HEK293 (cell line): ENCODE results near the gene CTCFL.
"Not testable (repeated sequence)": the region's sequence is repeated elsewhere in the genome, so short reads cannot be mapped to it uniquely, and the experiment has no call there.

Source experiments
- CTCF ChIA-PET: fragments of 350-600 bp; formaldehyde crosslinking; extraction: SDS; loops from one replicate; lab custom pipeline; 2021; ENCODE audit warnings: antibody characterized with exemption; lab: Yijun Ruan, JAX
- POLR2A ChIA-PET: fragments of 300-600 bp; formaldehyde crosslinking; extraction: SDS; loops from one replicate; lab custom pipeline; 2020; ENCODE audit warnings: antibody characterized with exemption, inconsistent platforms; lab: Yijun Ruan, JAX
- H3K27ac ChIP-seq: fragments of 200-500 bp; sonication (Bioruptor generic); 2 replicates; pipeline ENCODE4 v1.5.1; 2014; ENCODE audit warnings: low read depth, low read length, control low read depth, inconsistent platforms; ENCODE audit errors: extremely low read depth
- H3K36me3 ChIP-seq, 2 experiments: fragments of 200-500 bp in 1 of 2; sonication (Bioruptor generic) in 1 of 2; 1 replicate in 1 of 2; 2 replicates in 1 of 2; pipeline ENCODE4 v1.5.1; 2014 to 2017; ENCODE audit warnings: inconsistent platforms in 2 of 2, low read length in 2 of 2; ENCODE audit not compliant: control insufficient read depth in 2 of 2, insufficient read depth in 1 of 2
- H3K4me1 ChIP-seq: fragments of 200-500 bp; sonication (Bioruptor generic); 2 replicates; pipeline ENCODE4 v1.5.1; 2014; ENCODE audit warnings: mild to moderate bottlenecking, low read length, inconsistent platforms; ENCODE audit not compliant: control insufficient read depth, insufficient read depth
- H3K4me3 ChIP-seq: 2 replicates; pipeline ENCODE4 v1.5.1; 2011; ENCODE audit warnings: low read depth, mild to moderate bottlenecking, control low read depth, low read length, moderate library complexity
- H3K9me3 ChIP-seq: fragments of 200-500 bp; sonication (Bioruptor generic); 2 replicates; pipeline ENCODE4 v1.5.1; 2014; ENCODE audit warnings: low read depth, low read length, inconsistent platforms; ENCODE audit not compliant: control insufficient read depth, insufficient read depth
- HOXD13 ChIP-seq: sonication (generic); formaldehyde crosslinking; IDR thresholded peaks from 2 replicates; pipeline ENCODE4 v1.8.0; 2022; ENCODE audit warnings: missing genetic modification reagents, borderline replicate concordance
- KLF10 ChIP-seq: fragments of 450-650 bp; IDR thresholded peaks from 2 replicates; pipeline ENCODE4 v1.5.1; 2018; ENCODE audit warnings: missing biosample characterization, mild to moderate bottlenecking, missing genetic modification characterization
- OSR2 ChIP-seq: fragments of 450-650 bp; formaldehyde crosslinking; IDR thresholded peaks from 2 replicates; pipeline ENCODE4 v1.5.1; 2016; ENCODE audit warnings: missing biosample characterization, missing genetic modification characterization
- PRDM1 ChIP-seq: fragments of 450-650 bp; formaldehyde crosslinking; IDR thresholded peaks from 2 replicates; pipeline ENCODE4; 2016; ENCODE audit warnings: missing biosample characterization, missing genetic modification characterization
- ZNF157 ChIP-seq: fragments of 450-650 bp; formaldehyde crosslinking; IDR thresholded peaks from 2 replicates; pipeline ENCODE4 v1.5.1; 2016; ENCODE audit warnings: missing biosample characterization, missing genetic modification characterization
- ZNF2 ChIP-seq: fragments of 450-650 bp; formaldehyde crosslinking; IDR thresholded peaks from 2 replicates; pipeline ENCODE4 v1.5.1; 2016; ENCODE audit warnings: missing biosample characterization, missing genetic modification characterization
- ZNF48 ChIP-seq: fragments of 450-650 bp; formaldehyde crosslinking; IDR thresholded peaks from 2 replicates; pipeline ENCODE4 v1.5.1; 2016; ENCODE audit warnings: missing biosample characterization, missing genetic modification characterization
- ZNF670 ChIP-seq: fragments of 450-650 bp; formaldehyde crosslinking; IDR thresholded peaks from 2 replicates; pipeline ENCODE4 v1.5.1; 2016; ENCODE audit warnings: missing biosample characterization, missing genetic modification characterization, low read depth
- ZNF701 ChIP-seq: fragments of 450-650 bp; formaldehyde crosslinking; IDR thresholded peaks from 2 replicates; pipeline ENCODE4 v1.5.1; 2016; ENCODE audit warnings: missing biosample characterization, missing genetic modification characterization
- ZNF785 ChIP-seq: fragments of 450-650 bp; formaldehyde crosslinking; IDR thresholded peaks from 2 replicates; pipeline ENCODE4 v1.5.1; 2016; ENCODE audit warnings: missing biosample characterization, missing genetic modification characterization
- ZNF792 ChIP-seq: fragments of 450-650 bp; formaldehyde crosslinking; IDR thresholded peaks from 2 replicates; pipeline ENCODE4 v1.5.1; 2016; ENCODE audit warnings: missing biosample characterization, missing genetic modification characterization
- ZSCAN23 ChIP-seq: fragments of 450-650 bp; formaldehyde crosslinking; IDR thresholded peaks from 2 replicates; pipeline ENCODE4 v1.5.1; 2016; ENCODE audit warnings: missing biosample characterization, missing genetic modification characterization
- TF ChIP-seq, protein P1 (sequence below): fragments of 450-650 bp; formaldehyde crosslinking; IDR thresholded peaks from 2 replicates; pipeline ENCODE4 v1.5.1; 2016; ENCODE audit warnings: missing biosample characterization, missing genetic modification characterization, borderline replicate concordance
- TF ChIP-seq, protein P2 (sequence below): fragments of 450-650 bp; formaldehyde crosslinking; IDR thresholded peaks from 2 replicates; pipeline ENCODE4 v1.5.1; 2016; ENCODE audit warnings: missing biosample characterization, missing genetic modification characterization

CTCFL gene

GRCh38 chr20:57513199-57513598 lies 11.7 kb downstream of the CTCFL start:
- Histone ChIP-seq H3K9me3 (no peaks in the 10 kb centered on the region), H3K27ac (no peak overlapping the region), H3K4me3 (no peak overlapping the region), H3K4me1 (no peaks in the 10 kb centered on the region), H3K36me3 (no peaks in the 10 kb centered on the region)
- TF ChIP-seq ZNF701 (no peak), PRDM1 (tag by site-specific recombination) (no peak), ZNF670 (tag by site-specific recombination) (no peak), ZNF785 (tag by site-specific recombination) (no peak), ZNF2 (tag by site-specific recombination) (no peak)
- TF ChIP-seq, protein P1, sequence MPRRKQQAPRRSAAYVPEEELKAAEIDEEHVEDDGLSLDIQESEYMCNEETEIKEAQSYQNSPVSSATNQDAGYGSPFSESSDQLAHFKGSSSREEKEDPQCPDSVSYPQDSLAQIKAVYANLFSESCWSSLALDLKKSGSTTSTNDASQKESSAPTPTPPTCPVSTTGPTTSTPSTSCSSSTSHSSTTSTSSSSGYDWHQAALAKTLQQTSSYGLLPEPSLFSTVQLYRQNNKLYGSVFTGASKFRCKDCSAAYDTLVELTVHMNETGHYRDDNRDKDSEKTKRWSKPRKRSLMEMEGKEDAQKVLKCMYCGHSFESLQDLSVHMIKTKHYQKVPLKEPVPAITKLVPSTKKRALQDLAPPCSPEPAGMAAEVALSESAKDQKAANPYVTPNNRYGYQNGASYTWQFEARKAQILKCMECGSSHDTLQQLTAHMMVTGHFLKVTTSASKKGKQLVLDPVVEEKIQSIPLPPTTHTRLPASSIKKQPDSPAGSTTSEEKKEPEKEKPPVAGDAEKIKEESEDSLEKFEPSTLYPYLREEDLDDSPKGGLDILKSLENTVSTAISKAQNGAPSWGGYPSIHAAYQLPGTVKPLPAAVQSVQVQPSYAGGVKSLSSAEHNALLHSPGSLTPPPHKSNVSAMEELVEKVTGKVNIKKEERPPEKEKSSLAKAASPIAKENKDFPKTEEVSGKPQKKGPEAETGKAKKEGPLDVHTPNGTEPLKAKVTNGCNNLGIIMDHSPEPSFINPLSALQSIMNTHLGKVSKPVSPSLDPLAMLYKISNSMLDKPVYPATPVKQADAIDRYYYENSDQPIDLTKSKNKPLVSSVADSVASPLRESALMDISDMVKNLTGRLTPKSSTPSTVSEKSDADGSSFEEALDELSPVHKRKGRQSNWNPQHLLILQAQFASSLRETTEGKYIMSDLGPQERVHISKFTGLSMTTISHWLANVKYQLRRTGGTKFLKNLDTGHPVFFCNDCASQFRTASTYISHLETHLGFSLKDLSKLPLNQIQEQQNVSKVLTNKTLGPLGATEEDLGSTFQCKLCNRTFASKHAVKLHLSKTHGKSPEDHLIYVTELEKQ (tag by site-specific recombination): no peak
- TF ChIP-seq, protein P2, sequence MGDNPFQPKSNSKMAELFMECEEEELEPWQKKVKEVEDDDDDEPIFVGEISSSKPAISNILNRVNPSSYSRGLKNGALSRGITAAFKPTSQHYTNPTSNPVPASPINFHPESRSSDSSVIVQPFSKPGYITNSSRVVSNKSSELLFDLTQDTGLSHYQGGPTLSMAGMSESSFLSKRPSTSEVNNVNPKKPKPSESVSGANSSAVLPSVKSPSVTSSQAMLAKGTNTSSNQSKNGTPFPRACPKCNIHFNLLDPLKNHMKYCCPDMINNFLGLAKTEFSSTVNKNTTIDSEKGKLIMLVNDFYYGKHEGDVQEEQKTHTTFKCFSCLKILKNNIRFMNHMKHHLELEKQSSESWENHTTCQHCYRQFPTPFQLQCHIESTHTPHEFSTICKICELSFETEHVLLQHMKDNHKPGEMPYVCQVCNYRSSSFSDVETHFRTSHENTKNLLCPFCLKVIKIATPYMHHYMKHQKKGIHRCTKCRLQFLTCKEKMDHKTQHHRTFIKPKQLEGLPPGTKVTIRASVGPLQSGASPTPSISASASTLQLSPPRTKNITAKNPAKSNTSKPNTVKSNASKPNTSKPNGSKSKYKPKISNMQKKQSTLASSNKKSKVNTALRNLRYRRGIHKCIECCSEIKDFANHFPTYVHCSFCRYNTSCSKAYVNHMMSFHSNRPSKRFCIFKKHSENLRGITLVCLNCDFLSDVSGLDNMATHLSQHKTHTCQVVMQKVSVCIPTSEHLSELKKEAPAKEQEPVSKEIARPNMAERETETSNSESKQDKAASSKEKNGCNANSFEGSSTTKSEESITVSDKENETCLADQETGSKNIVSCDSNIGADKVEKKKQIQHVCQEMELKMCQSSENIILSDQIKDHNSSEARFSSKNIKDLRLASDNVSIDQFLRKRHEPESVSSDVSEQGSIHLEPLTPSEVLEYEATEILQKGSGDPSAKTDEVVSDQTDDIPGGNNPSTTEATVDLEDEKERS (tag by site-specific recombination): no peak
- CTCF ChIA-PET: interaction anchor here (0.6 to 8.9 kb wide), 9 partner anchors 10 to 665 kb away, joined by 3 to 124 read pairs (median 3); no protein-coding TSS in a partner anchor
- POLR2A ChIA-PET: no interaction called here

GRCh38 chr20:57512432-57512831 lies 12.5 kb downstream of the CTCFL start:
- Histone ChIP-seq H3K4me3 (no peak overlapping the region), H3K9me3 (no peaks in the 10 kb centered on the region), H3K27ac (no peak overlapping the region), H3K4me1 (no peaks in the 10 kb centered on the region), H3K36me3 (no peaks in the 10 kb centered on the region)
- POLR2A ChIA-PET: no interaction called here
- CTCF ChIA-PET: interaction anchor here (0.5 to 8.9 kb wide), 6 partner anchors 10 to 710 kb away, joined by 3 to 124 read pairs (median 4); no protein-coding TSS in a partner anchor
- TF ChIP-seq ZNF157 (tag by site-specific recombination): no peak
- no peak for TF ChIP-seq OSR2 (tag by site-specific recombination)
- TF ChIP-seq ZSCAN23 (tag by site-specific recombination): no peak
- TF ChIP-seq HOXD13 (CRISPR knock-in tag): no peak
- no peak for TF ChIP-seq KLF10
- no peak for TF ChIP-seq ZNF48 (tag by site-specific recombination)
- TF ChIP-seq ZNF670 (tag by site-specific recombination): no peak
- TF ChIP-seq ZNF792 (tag by site-specific recombination): no peak

DNA sequence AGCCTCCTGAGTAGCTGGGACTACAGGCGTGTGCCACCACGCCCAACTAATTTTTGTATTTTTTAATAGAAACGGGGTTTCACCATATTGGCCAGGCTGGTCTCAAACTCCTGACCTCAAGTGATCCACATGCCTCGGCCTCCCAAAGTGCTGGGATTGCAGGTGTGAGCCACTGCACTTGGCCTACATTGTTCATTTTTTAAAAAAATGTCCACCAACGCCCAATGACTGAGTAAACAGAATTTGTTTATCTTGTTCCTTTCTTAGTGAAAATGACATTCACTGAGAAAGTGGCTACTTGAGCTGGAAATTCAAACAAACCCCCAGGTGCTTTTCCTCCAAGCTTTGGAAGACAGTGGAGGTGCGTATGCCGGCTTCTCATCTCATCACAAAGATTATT lies 13.2 kb downstream of the CTCFL start:
- POLR2A ChIA-PET: not testable (repeated sequence)

More for the DNA sequence above, 13.2 kb downstream of the CTCFL start:
- H3K9me3 ChIP-seq, H3K4me3 ChIP-seq, H3K36me3 ChIP-seq, H3K4me1 ChIP-seq, H3K27ac ChIP-seq: not testable (repeated sequence)
- CTCF ChIA-PET: interaction anchor here (0.6 to 8.9 kb wide), 6 partner anchors 10 to 692 kb away, joined by 3 to 124 read pairs (median 4); no protein-coding TSS in a partner anchor
